HepG2 (cell line): ENCODE data around the gene YPEL5. TPM values are rescaled to one million over a fixed set of nuclear protein-coding genes. Genes with fewer than 3 reads are reported as not detected.

ENCODE experiments used
- ATAC-seq: fragments of 200-7000 bp; cut with Tn5 transposase; 3 replicates; pipeline ENCODE4 v1.9.1; 2020; ENCODE audit warnings: mild to moderate bottlenecking, moderate library complexity
- BruUV-seq: library from RNA; stranded (reverse); fragments of 400-500 nt; replicated peaks from 2 replicates; lab custom pipeline; 2021; lab: Mats Ljungman, UMichigan
- CTCF ChIA-PET: fragments of 300-600 bp; formaldehyde crosslinking; extraction: SDS; loops from one replicate; lab custom pipeline; 2021; ENCODE audit warnings: low total read pairs, inconsistent platforms, low intra/inter-chr PET ratio; lab: Yijun Ruan, JAX
- POLR2A ChIA-PET: fragments of 350-600 bp; sonication (Branson Sonifier 250); formaldehyde crosslinking; loops from one replicate; lab custom pipeline; 2020; ENCODE audit warnings: antibody characterized with exemption, inconsistent platforms; lab: Yijun Ruan, JAX
- DNase-seq: peaks from one replicate; pipeline ENCODE4 v3.0.0-alpha.2; 2015; ENCODE audit warnings: low spot score
- FAIRE-seq: peaks from 3 replicates; lab custom pipeline; 2011; peaks lifted over from hg19 to GRCh38; lab: Jason Lieb, UNC
- H2AFZ ChIP-seq: one replicate; pipeline ENCODE4 v1.6.1; 2011; ENCODE audit warnings: low read length, inconsistent platforms
- H3K27ac ChIP-seq: fragments of 300-600 bp; 3 replicates; pipeline ENCODE4 v1.8.0; 2011; ENCODE audit warnings: mixed run types, mild to moderate bottlenecking, mixed read lengths, low read length, inconsistent platforms; ENCODE audit not compliant: insufficient read depth; ENCODE audit errors: extremely low read length
- H3K27me3 ChIP-seq, 2 experiments: fragments of 200-600 bp in 1 of 2; 2 replicates in 1 of 2; 3 replicates in 1 of 2; pipeline versions ENCODE4 v1.6.0 to v1.8.0; 2011; ENCODE audit warnings: low read length in 2 of 2, mild to moderate bottlenecking in 2 of 2, moderate library complexity in 2 of 2, inconsistent platforms in 1 of 2; ENCODE audit not compliant: insufficient read depth in 2 of 2, control insufficient read depth in 1 of 2
- H3K36me3 ChIP-seq, 2 experiments: fragments of 200-600 bp in 1 of 2; replicated peaks in 1 of 2; 2 replicates in 1 of 2; 3 replicates in 1 of 2; pipeline versions ENCODE4 v1.5.1 to v1.8.0; 2011; ENCODE audit warnings: low read length in 2 of 2, inconsistent platforms in 1 of 2; ENCODE audit not compliant: insufficient read depth in 2 of 2, control insufficient read depth in 1 of 2
- H3K4me1 ChIP-seq: 2 replicates; pipeline ENCODE4 v1.5.1; 2012; ENCODE audit warnings: low read length, inconsistent platforms; ENCODE audit not compliant: insufficient read depth
- H3K4me2 ChIP-seq: 2 replicates; pipeline ENCODE4 v1.6.0; 2011; ENCODE audit warnings: low read depth, low read length, inconsistent platforms
- H3K4me3 ChIP-seq, 3 experiments: fragments of 200-600 bp in 1 of 3; sonication (generic), shearing (Covaris generic) in 1 of 3; replicated peaks in 1 of 3; 2 replicates each; pipeline ENCODE4 v1.5.1; 2011 to 2016; ENCODE audit warnings: low read length in 3 of 3, inconsistent platforms in 2 of 3, low read depth in 2 of 3, mild to moderate bottlenecking in 2 of 3, control low read depth in 1 of 3, mixed read lengths in 1 of 3; ENCODE audit not compliant: insufficient read depth in 1 of 3
- H3K79me2 ChIP-seq: one replicate; pipeline ENCODE4 v1.6.1; 2011; ENCODE audit warnings: low read length, inconsistent platforms; ENCODE audit not compliant: insufficient read depth
- H3K9ac ChIP-seq: 2 replicates; pipeline ENCODE4 v1.6.0; 2011; ENCODE audit warnings: mild to moderate bottlenecking, low read depth, low read length, inconsistent platforms; ENCODE audit not compliant: insufficient read depth
- H3K9me3 ChIP-seq: 2 replicates; pipeline ENCODE4 v1.5.1; 2012; ENCODE audit warnings: mild to moderate bottlenecking, low read length
- H4K20me1 ChIP-seq: 2 replicates; pipeline ENCODE4 v1.6.0; 2011; ENCODE audit warnings: inconsistent platforms, mild to moderate bottlenecking, low read length, moderate library complexity; ENCODE audit not compliant: insufficient read depth
- AGO2 ChIP-seq: fragments of 200-400 bp; formaldehyde crosslinking; optimal IDR thresholded peaks from 2 replicates; pipeline ENCODE3; 2017; ENCODE audit warnings: mild to moderate bottlenecking, low read depth, low read length, moderate library complexity
- ASH2L ChIP-seq: fragments of 300-600, 200-600 bp; sonication (generic); IDR thresholded peaks from 2 replicates; pipeline ENCODE4 v1.7.0; 2017; ENCODE audit warnings: low read depth, mild to moderate bottlenecking, moderate library complexity, mixed read lengths, low read length; ENCODE audit not compliant: insufficient read length
- EED ChIP-seq: sonication (generic); formaldehyde crosslinking; IDR thresholded peaks from 2 replicates; pipeline ENCODE4 v1.5.0; 2020; ENCODE audit warnings: mild to moderate bottlenecking, missing genetic modification reagents
- FIP1L1 ChIP-seq: fragments of 200-400 bp; formaldehyde crosslinking; IDR thresholded peaks from 2 replicates; pipeline ENCODE4 v1.6.1; 2018; ENCODE audit warnings: low read depth, mild to moderate bottlenecking, low read length, moderate library complexity, borderline replicate concordance; ENCODE audit not compliant: insufficient read depth
- FOXK2 ChIP-seq: fragments of 450-650 bp; IDR thresholded peaks from 2 replicates; pipeline ENCODE4 v1.6.1; 2016
- NCOA1 ChIP-seq: sonication (generic); formaldehyde crosslinking; IDR thresholded peaks from 2 replicates; pipeline ENCODE4 v1.9.0; 2021; ENCODE audit warnings: missing genetic modification reagents
- REL ChIP-seq: sonication (generic); formaldehyde crosslinking; conservative IDR thresholded peaks from 2 replicates; pipeline ENCODE4 v1.8.0; 2022; ENCODE audit warnings: mild to moderate bottlenecking, missing genetic modification reagents, moderate library complexity
- RNF2 ChIP-seq: fragments of 450-650 bp; conservative IDR thresholded peaks from 2 replicates; pipeline ENCODE4 v1.6.1; 2016; ENCODE audit warnings: low read depth
- RXRB ChIP-seq: IDR thresholded peaks from 2 replicates; pipeline ENCODE4 v1.6.1; 2016; ENCODE audit warnings: borderline replicate concordance, missing genetic modification reagents, missing compliant biosample characterization
- SP2 ChIP-seq: sonication (generic); formaldehyde crosslinking; IDR thresholded peaks from 2 replicates; pipeline ENCODE4 v1.5.1; 2020; ENCODE audit warnings: mild to moderate bottlenecking, missing genetic modification reagents
- TMF1 ChIP-seq: sonication (generic); formaldehyde crosslinking; IDR thresholded peaks from 2 replicates; pipeline ENCODE4 v1.8.1; 2022; ENCODE audit warnings: low read depth, missing genetic modification reagents
- ZBTB33 ChIP-seq: sonication (generic); formaldehyde crosslinking; IDR thresholded peaks from 2 replicates; pipeline ENCODE4 v1.4.0; 2020; ENCODE audit warnings: missing genetic modification reagents
- ZBTB34 ChIP-seq: sonication (generic); formaldehyde crosslinking; IDR thresholded peaks from 2 replicates; pipeline ENCODE4 v1.8.0; 2022; ENCODE audit warnings: mild to moderate bottlenecking, missing genetic modification reagents
- ZNF207 ChIP-seq: fragments of 450-650 bp; IDR thresholded peaks from 2 replicates; pipeline ENCODE4 v1.6.1; 2016; ENCODE audit warnings: antibody characterized with exemption, borderline replicate concordance
- ZNF460 ChIP-seq: sonication (generic); formaldehyde crosslinking; IDR thresholded peaks from 2 replicates; pipeline ENCODE4 v1.5.1; 2020; ENCODE audit warnings: missing genetic modification reagents, mild to moderate bottlenecking, borderline replicate concordance
- WGBS: methylation state at CpG from one replicate; pipeline ENCODE4 v1.1.6; 2017; ENCODE audit warnings: low lambda C conversion rate; 5-methylcytosine and 5-hydroxymethylcytosine counted together
- in situ Hi-C: cut with HindIII; loops from 2 replicates; pipeline ENCODE4 v1.10.0; 2017; ENCODE audit warnings: low pct_unique_long_range_greater_than_20kb; ENCODE audit not compliant: extremely low pct_ligation_motif_present
- intact Hi-C: fragments of 100-400 bp; cut with micrococcal nuclease; formaldehyde crosslinking; loops from one replicate; pipeline ENCODE4 v1.10.0; 2022; ENCODE audit not compliant: unreplicated experiment
- polyA plus RNA-seq, 8 experiments: library from polyadenylated mRNA; depleted of rRNA in 3 of 8; stranded (reverse) in 7 of 8; unstranded in 1 of 8; fragments of >200 nt; fragmentation: Illumina TruSeq in 4 of 8; extraction: Trizol in 4 of 8; gene quantifications; 2 replicates each; pipeline versions ENCODE4 v1.2.1 to v1.2.3, GENCODE V29; 2011 to 2016; ENCODE audit warnings: low read depth in 4 of 8, missing spikeins in 1 of 8, mixed read lengths in 1 of 8; ENCODE audit not compliant: insufficient read depth in 1 of 8
- total RNA-seq, 5 experiments: library from RNA; depleted of rRNA; stranded (reverse); fragments of >200 nt; fragmentation: Illumina TruSeq; extraction: Trizol; gene quantifications; 2 replicates each; pipeline ENCODE4 v1.2.3, GENCODE V29; 2016; ENCODE audit warnings: low read depth in 1 of 5

Gene YPEL5
- total and polyA plus RNA-seq, 2 of the 13 experiments (the other 11 are each of a cell fraction or from before 2014, with no cell fraction given), result 12.7 to 49.7 TPM

- CTCF ChIA-PET, result no interaction called here
- Histone ChIP-seq H3K9ac (no peak overlapping the region), H3K4me1 (no peaks in the 10 kb centered on the region), H2AFZ (no peak overlapping the region), H3K4me2 (no peak overlapping the region), H3K79me2 (no peaks in the 10 kb centered on the region), H4K20me1 (no peaks in the 10 kb centered on the region), H3K27ac (no peak overlapping the region), H3K9me3 (no peaks in the 10 kb centered on the region), H3K36me3 (no peaks in the 10 kb centered on the region), H3K4me3 (no peak overlapping the region), H3K27me3 (peaks cover 1 to 28% of the 10 kb centered on the region in 2 experiments; a peak in 2 of 5 replicates)
- DNase-seq, result no peak
- POLR2A ChIA-PET, result no interaction called here
- BruUV-seq, result no TSS peak
- intact Hi-C loops, result no loop called here
- 41% methylated on average over 4 of the region's 4 CpGs for WGBS
- TF ChIP-seq SP2 (no peak), FIP1L1 (no peak), TMF1 (CRISPR knock-in tag) (no peak), ASH2L (no peak), RNF2 (no peak), NCOA1 (no peak), ZBTB34 (CRISPR knock-in tag) (no peak), RXRB (no peak), REL (CRISPR knock-in tag) (no peak), ZNF207 (no peak), ZNF460 (CRISPR knock-in tag) (no peak), AGO2 (no peak), FOXK2 (no peak), EED (no peak), ZBTB33 (CRISPR knock-in tag) (no peak)
- no peak for FAIRE-seq
- no peak for ATAC-seq
- in situ Hi-C loops, result no loop called here
Observed at GRCh38 chr2:30177956-30178355, 31.1 kb downstream of the YPEL5 start.
